KBM-7 (cell line): ENCODE measurements around the gene CCDC63.

Source experiments
- DNase-seq: peaks from one replicate; pipeline ENCODE4 v3.0.0-alpha.2; 2015
- in situ Hi-C: fragments of 300-500 bp; cut with MboI; formaldehyde crosslinking; loops from 2 replicates; pipeline ENCODE4 v1.14.3; 2020; ENCODE audit warnings: low sequenced_read_pairs, low pct_unique_long_range_greater_than_20kb, mixed read lengths

CCDC63 gene

GRCh38 chr12:110846615-110847566, at the start of gene CCDC63:
Gene CCDC63, plus strand, starts transcription at chr12:110846987. Its CDS starts 5,968 bp downstream, at chr12:110852955.
- in situ Hi-C loops = no loop called here

GRCh38 chr12:110798461-110798860, 48.3 kb upstream of the CCDC63 start:
- in situ Hi-C loops = no loop called here
- no peak for DNase-seq

More at GRCh38 chr12:110846615-110847566, at the start of gene CCDC63:
- no peak for DNase-seq

- DNase-seq = no peak
- in situ Hi-C loops = no loop called here
Observed at GRCh38 chr12:110802489-110802888, 44.3 kb upstream of the CCDC63 start.

GRCh38 chr12:110804406-110804805, 42.4 kb upstream of the CCDC63 start:
- in situ Hi-C loops = no loop called here
- no peak for DNase-seq

- DNase-seq = no peak
- in situ Hi-C loops = no loop called here
Observed at GRCh38 chr12:110807640-110808039, 39.1 kb upstream of the CCDC63 start.

- no peak for DNase-seq
- in situ Hi-C loops = no loop called here
Observed at GRCh38 chr12:110809149-110809548, 37.6 kb upstream of the CCDC63 start.

- in situ Hi-C loops = no loop called here
- no peak for DNase-seq
Observed at GRCh38 chr12:110811972-110812371, 34.8 kb upstream of the CCDC63 start.

GRCh38 chr12:110813285-110813684, 33.5 kb upstream of the CCDC63 start:
- in situ Hi-C loops = no loop called here
- no peak for DNase-seq

GRCh38 chr12:110813756-110814155, 33.0 kb upstream of the CCDC63 start:
- no peak for DNase-seq

GRCh38 chr12:110816248-110816647, 30.5 kb upstream of the CCDC63 start:
- in situ Hi-C loops = no loop called here
- no peak for DNase-seq

More at GRCh38 chr12:110813756-110814155, 33.0 kb upstream of the CCDC63 start:
- in situ Hi-C loops = no loop called here

GRCh38 chr12:110816779-110817178, 30.0 kb upstream of the CCDC63 start:
- DNase-seq = no peak
- in situ Hi-C loops = no loop called here

- in situ Hi-C loops = no loop called here
- DNase-seq = no peak
Observed at GRCh38 chr12:110818511-110818910, 28.3 kb upstream of the CCDC63 start.

GRCh38 chr12:110819150-110819549, 27.6 kb upstream of the CCDC63 start:
- in situ Hi-C loops = no loop called here
- no peak for DNase-seq

GRCh38 chr12:110819646-110820045, 27.1 kb upstream of the CCDC63 start:
- no peak for DNase-seq
- in situ Hi-C loops = no loop called here

GRCh38 chr12:110821917-110822316, 24.9 kb upstream of the CCDC63 start:
- DNase-seq = no peak
- in situ Hi-C loops = no loop called here

GRCh38 chr12:110822821-110823415, 23.9 kb upstream of the CCDC63 start:
- no peak for DNase-seq
- in situ Hi-C loops = no loop called here

GRCh38 chr12:110824342-110824741, 22.4 kb upstream of the CCDC63 start:
- in situ Hi-C loops = no loop called here
- no peak for DNase-seq

GRCh38 chr12:110825530-110825929, 21.3 kb upstream of the CCDC63 start:
- DNase-seq = no peak
- in situ Hi-C loops = no loop called here

GRCh38 chr12:110826592-110827200, 20.1 kb upstream of the CCDC63 start:
- in situ Hi-C loops = no loop called here
- peak; percentile 95 for DNase-seq

- in situ Hi-C loops = no loop called here
Observed at GRCh38 chr12:110829308-110829707, 17.5 kb upstream of the CCDC63 start.

More at GRCh38 chr12:110829308-110829707, 17.5 kb upstream of the CCDC63 start:
- DNase-seq = no peak
